ENCODE results near the gene UBAC2.
"Not testable (repeated sequence)": the region's sequence is repeated elsewhere in the genome, so short reads cannot be mapped to it uniquely, and the experiment has no call there.

UBAC2 gene

GRCh38 chr13:99215184-99215830, 14.7 kb downstream of the UBAC2 start:
- DNase-seq, result peak; percentile 67

DNA sequence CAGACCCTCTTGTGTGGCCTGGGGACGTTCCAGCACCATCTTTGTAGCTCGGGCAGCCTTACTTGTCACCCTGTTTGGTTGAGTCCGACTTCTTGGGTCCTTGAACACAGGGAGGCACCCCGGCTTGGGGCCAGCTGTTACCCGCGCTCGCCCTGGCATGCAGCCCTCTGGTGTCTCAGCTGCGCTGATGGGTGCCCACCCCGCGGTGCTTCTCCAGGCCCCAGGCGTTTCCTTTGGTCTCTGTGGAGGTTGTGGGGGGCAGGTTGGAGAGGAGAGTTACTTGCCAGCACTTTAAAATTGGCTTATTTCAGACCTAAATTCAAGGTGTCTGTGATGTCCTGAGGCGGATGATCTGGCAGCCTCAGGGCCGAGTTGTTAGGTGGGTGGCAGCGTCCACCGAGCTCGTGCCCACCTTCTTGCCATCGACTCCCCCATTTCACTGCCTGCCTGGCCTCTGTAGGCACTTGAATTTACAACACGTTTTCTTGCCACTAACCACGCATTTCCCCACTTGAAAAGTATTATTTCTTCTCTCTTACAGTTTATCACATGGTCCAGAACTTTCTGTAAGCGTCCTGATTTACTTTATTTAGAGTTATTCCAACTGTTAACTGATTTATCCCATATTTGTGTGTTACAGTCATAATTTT, 16.9 kb downstream of the UBAC2 start:
- peak; percentile 31 for DNase-seq

- DNase-seq, result no peak
These were observed 17.5 kb downstream of the UBAC2 start for GRCh38 chr13:99218126-99218525.

DNA sequence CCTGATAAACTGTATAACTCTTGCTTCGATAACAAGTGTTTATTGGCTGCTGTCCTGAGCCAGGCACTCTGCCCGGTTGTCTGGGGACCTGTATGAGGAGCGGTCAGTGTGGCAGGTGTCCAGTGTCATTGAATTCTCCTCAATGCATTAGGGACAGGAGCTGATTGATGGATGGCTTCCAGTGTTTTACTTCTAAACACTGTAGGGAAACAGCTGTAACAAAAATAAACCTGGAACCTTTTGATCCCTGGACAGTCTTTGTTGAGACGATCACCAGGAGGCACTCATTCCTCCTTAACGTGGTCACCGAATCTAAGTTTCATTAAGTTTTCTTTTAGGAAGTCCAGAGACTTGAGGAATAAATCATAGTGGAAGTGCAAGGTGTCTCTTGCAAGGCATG, 17.9 kb downstream of the UBAC2 start:
- DNase-seq, result no peak

- DNase-seq, result peak; percentile 63
These were observed 18.3 kb downstream of the UBAC2 start for GRCh38 chr13:99218969-99219368.

- DNase-seq, result no peak
These were observed 19.7 kb downstream of the UBAC2 start for GRCh38 chr13:99220199-99220935.

DNA sequence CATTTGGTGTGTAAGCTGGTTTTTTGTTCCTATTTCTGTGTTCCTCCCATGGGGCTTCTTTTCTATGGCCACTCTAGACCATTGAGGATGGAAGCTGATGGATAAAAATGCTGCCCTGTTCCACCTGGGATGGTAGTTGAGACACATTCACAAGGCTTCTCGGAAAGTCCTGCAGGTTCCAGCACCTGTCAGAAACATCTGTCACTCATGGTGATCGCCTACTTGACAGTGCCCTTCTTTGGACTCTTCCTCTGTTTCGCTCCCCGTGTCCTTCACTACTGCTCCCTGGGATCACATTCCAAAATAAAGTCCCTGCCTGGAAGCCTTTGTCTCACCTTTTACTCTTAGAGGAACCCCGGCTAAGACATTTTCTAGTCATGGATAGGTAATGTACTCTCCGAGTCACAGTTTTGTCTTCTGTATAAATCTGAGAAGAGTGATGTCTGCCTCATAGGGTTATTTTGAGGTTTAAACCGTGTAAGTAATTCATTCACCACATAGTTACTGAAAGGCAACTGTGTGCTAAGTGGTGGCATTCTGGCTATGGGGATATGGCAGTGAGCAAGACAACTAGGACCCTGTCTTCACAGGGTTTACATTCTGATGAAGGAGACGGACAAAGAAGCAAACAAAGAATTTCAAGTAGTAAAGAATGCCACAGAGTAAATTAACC, 21.0 kb downstream of the UBAC2 start:
- no peak for DNase-seq

DNA sequence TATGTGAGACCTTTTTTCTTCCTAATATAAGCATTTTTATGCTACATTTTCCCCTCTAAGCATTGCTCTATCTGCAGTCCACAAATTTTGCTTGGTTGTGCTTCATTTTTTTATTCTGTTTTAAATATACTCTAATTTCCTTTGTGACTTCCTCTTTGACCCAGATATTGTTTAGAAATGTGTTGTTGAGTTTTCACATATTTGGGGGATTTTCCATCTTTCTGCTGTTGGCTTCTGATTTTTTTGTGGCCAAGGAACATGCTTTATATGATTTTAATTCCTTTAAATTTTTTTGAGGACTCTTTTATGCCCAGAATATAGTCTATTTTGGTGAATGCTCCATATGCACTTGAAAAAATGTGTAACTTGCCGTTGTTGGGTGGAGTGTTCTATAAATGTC, 22.9 kb downstream of the UBAC2 start:
- no peak for DNase-seq

GRCh38 chr13:99224021-99224420, 23.4 kb downstream of the UBAC2 start:
- no peak for DNase-seq

DNA sequence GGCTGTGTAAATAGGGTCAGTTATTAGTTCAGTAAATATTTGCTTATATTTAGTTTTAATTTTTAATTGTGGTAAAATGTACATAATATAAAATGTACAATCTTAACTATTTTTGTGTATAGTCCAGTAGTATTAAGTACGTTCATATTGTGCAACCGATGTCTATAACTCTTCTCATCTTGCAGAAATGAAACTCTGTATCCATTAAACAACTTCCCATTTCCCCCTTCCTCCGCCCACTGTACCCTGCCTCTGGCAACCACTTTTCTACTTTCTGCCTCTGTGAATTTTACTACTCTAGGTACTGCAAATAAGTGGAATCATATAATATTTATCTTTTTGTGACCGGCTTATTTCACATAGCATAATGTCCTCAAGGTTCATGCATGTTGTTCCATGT, 24.4 kb downstream of the UBAC2 start:
- no peak for DNase-seq

DNA sequence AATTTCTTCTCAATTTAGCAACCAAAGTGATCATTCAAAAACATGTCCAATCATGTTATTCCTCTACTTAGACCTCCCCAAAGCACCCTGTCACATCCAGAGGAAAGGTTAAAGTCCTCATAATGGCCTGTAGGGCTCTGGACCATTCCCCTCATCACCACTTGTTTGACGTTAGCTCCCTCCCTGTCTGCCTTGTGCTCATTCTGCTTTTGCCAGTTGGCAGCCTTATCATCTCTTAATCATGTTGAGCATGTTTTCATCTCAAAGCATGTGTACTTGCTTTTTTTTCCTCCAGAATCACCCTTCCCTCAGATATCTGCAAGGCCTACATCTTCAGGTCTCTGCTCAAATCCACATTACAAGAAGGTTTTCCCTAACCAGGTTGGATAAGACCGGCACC, 25.9 kb downstream of the UBAC2 start:
- DNase-seq, result no peak

GRCh38 chr13:99227331-99227900, 26.8 kb downstream of the UBAC2 start:
- DNase-seq, result no peak

DNA sequence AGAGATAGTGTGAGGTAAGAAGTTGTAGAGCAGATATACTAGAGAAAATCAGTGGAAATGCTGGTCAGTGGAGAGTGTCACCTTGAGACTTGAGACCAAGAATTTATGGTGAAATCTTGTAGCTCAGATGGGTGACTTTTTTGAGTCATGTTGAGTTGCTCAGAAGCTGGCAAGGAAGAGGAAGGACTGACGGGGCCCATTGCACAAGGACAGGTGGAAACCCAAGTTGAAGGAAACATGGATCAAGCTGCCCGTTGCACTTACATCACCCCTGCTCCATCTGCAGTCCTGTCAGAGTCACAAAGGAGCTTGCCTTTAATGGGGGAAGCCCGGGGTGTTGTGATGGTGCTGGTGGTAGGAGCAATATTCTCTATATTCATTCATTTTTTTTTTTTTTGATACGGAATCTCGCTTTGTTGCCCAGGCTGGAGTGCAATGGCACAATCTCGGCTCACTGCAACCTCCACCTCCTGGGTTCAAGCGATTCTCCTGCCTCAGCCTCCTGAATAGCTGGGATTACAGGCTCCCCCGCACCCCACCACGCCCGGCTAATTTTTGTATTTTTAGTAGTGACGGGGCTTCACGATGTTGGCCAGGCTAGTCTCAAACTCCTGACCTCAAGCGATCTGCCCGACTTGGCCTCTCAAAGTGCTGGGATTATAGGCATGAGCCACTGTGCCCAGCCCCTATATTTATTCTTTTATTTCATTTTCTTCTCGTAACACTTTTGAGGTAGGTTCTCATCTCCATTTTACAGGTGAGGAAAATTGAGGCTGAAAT, 27.4 kb downstream of the UBAC2 start:
- DNase-seq, result no peak

GRCh38 chr13:99228737-99229691, 28.4 kb downstream of the UBAC2 start:
- DNase-seq, result no peak

- not testable (repeated sequence) for DNase-seq
These were observed 29.9 kb downstream of the UBAC2 start for GRCh38 chr13:99230588-99230987.

- DNase-seq, result no peak
These were observed 30.3 kb downstream of the UBAC2 start for GRCh38 chr13:99230991-99231390.

DNA sequence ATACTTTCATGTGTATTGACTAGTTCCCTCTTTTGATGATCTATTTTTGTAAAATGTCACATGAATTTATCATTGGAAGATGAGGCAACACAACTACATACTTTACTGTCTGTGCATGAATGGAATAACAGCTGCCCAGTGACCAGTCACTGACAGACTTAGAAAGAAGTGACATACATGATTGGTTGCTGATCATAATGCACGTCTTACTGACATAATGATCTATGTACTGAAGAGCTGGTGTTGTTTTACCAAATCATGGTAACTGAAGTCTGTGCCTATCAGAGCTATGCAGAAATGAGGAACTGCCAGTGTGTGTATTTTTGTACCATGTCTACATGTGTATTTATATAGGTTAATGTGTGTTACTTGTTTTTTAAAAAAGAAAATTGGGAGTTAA, 31.1 kb downstream of the UBAC2 start:
- no peak for DNase-seq

GRCh38 chr13:99237981-99238662, 37.5 kb downstream of the UBAC2 start:
- peak; percentile 59 for DNase-seq

- no peak for DNase-seq
These were observed 45.4 kb downstream of the UBAC2 start for GRCh38 chr13:99246100-99246499.

GRCh38 chr13:99249178-99249577, 48.5 kb downstream of the UBAC2 start:
- not testable (repeated sequence) for DNase-seq

GRCh38 chr13:99249606-99250005, 49.0 kb downstream of the UBAC2 start:
- DNase-seq, result not testable (repeated sequence)

Data from stimulated activated CD4-positive, alpha-beta T cell treated with anti-CD3 and anti-CD28 coated beads, Interleukin-15, amount 100 ng/mL, for 24 hours (primary cell).